Measurements from ENCODE around the gene SOD1.

SOD1 gene

DNA sequence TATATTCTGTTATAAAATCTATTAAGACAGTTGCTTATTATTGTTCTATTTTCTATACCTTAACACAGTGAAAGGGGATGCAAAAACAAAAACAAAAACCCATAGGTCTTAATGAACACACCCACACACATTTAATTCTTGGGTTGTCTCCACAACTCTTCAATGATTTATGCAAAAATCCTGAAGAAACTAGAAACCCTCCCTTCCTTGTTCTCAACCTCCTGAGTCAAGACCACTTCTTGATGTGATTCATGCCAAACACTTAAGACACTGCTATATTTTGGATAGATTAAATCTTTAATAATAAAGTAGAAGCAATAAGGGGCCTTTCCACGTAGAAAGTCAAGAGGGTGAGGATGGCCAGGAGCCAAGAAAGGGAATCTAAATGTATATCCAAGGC, 49.0 kb downstream of the SOD1 start:
- DNase-seq = peak in 1 of 3 donors; percentile 10
- H3K4me3 ChIP-seq (ENCODE audit: control insufficient read depth in 1 of 7, extremely low read depth in 1 of 7, insufficient read depth in 4 of 7, low read depth in 2 of 7, low read length in 6 of 7) = no peak overlapping the region
- H3K9me3 ChIP-seq (ENCODE audit: control extremely low read depth in 1 of 5, control insufficient read depth in 4 of 5, insufficient read depth in 2 of 5, low read depth in 1 of 5, low read length in 4 of 5) = no peaks in the 10 kb centered on the region
- ChIA-PET POLR2A (no interaction called here), CTCF (no interaction called here)
- peaks cover 0 to 12% (median 6%) of the 10 kb centered on the region in 4 experiments for H3K36me3 ChIP-seq (ENCODE audit: control insufficient read depth in 4 of 4, insufficient read depth in 4 of 4, low read length in 3 of 4)
- H3K4me1 ChIP-seq (ENCODE audit: control extremely low read depth in 1 of 4, control insufficient read depth in 4 of 4, insufficient read depth in 4 of 4, low read length in 3 of 4) = peaks cover 0 to 2% (median under 1%) of the 10 kb centered on the region in 4 experiments
- no peak overlapping the region for H3K27ac ChIP-seq (ENCODE audit: insufficient read depth in 1 of 2, low read depth in 1 of 2, low read length in 2 of 2, poor library complexity in 1 of 2, severe bottlenecking in 2 of 2)
- no CpG with 5 or more reads among the region's 1 CpG for whole genome bisulfite sequencing (ENCODE audit: insufficient coverage)
- H3K27me3 ChIP-seq (replicated peaks in 2 of 5; ENCODE audit: control insufficient read depth in 4 of 5, insufficient read depth in 5 of 5, low read length in 4 of 5) = no peaks in the 10 kb centered on the region

DNA sequence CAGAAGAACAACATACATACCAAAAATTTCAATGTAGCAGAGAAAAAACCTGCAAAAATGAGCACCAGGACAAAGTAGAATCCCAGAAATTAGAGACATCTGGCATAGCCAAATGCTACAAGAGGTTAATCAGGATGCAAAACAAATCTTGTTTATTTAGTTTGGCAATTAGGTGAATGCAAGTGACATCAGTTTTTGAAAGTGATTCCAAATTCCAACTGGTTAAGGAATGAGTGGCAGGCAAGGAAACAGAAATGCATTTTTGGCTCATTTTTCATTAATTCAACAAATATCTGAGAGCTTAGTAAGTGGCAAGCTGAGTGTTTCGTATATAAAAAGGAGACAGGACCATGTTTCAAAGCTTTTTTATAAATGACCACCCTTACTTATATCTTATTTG, 51.1 kb downstream of the SOD1 start:
- no CpG with 5 or more reads among the region's 1 CpG for WGBS (ENCODE audit: insufficient coverage)
- Histone ChIP-seq H3K4me1 (ENCODE audit: control extremely low read depth in 1 of 4, control insufficient read depth in 4 of 4, insufficient read depth in 4 of 4, low read length in 3 of 4) (peaks cover 0 to 2% (median under 1%) of the 10 kb centered on the region in 4 experiments), H3K36me3 (ENCODE audit: control insufficient read depth in 4 of 4, insufficient read depth in 4 of 4, low read length in 3 of 4) (peaks cover 0 to 4% (median 2%) of the 10 kb centered on the region in 4 experiments), H3K9me3 (ENCODE audit: control extremely low read depth in 1 of 5, control insufficient read depth in 4 of 5, insufficient read depth in 2 of 5, low read depth in 1 of 5, low read length in 4 of 5) (no peaks in the 10 kb centered on the region), H3K27ac (ENCODE audit: insufficient read depth in 1 of 2, low read depth in 1 of 2, low read length in 2 of 2, poor library complexity in 1 of 2, severe bottlenecking in 2 of 2) (no peak overlapping the region), H3K27me3 (replicated peaks in 2 of 5; ENCODE audit: control insufficient read depth in 4 of 5, insufficient read depth in 5 of 5, low read length in 4 of 5) (no peaks in the 10 kb centered on the region), H3K4me3 (ENCODE audit: control insufficient read depth in 1 of 7, extremely low read depth in 1 of 7, insufficient read depth in 4 of 7, low read depth in 2 of 7, low read length in 6 of 7) (no peak overlapping the region)
- ChIA-PET CTCF (no interaction called here), POLR2A (no interaction called here)
- no peak for DNase-seq

DNA sequence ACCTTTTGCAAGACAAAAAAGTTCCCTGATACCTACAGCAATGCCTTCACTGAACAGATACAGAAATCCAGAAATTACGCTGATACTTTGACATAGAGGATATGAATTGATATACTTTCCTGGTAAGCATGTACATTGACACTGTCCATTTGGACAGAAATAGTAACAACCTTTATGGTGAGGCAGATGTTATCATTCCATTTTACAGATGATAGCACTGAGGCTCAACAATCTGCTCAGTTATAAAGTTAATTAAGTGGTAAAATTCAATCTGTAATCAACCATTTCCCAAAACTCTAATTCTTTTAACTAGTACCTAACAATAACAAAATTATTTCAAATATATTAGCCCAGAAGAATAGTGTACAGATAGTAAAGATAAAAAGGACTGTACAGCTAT, 51.8 kb downstream of the SOD1 start:
- DNase-seq = no peak
- POLR2A ChIA-PET = no interaction called here
- Histone ChIP-seq H3K4me3 (ENCODE audit: control insufficient read depth in 1 of 7, extremely low read depth in 1 of 7, insufficient read depth in 4 of 7, low read depth in 2 of 7, low read length in 6 of 7) (no peak overlapping the region), H3K27me3 (replicated peaks in 2 of 5; ENCODE audit: control insufficient read depth in 4 of 5, insufficient read depth in 5 of 5, low read length in 4 of 5) (no peaks in the 10 kb centered on the region), H3K4me1 (ENCODE audit: control extremely low read depth in 1 of 4, control insufficient read depth in 4 of 4, insufficient read depth in 4 of 4, low read length in 3 of 4) (peaks cover 0 to 3% (median 1%) of the 10 kb centered on the region in 4 experiments), H3K9me3 (ENCODE audit: control extremely low read depth in 1 of 5, control insufficient read depth in 4 of 5, insufficient read depth in 2 of 5, low read depth in 1 of 5, low read length in 4 of 5) (no peaks in the 10 kb centered on the region), H3K36me3 (ENCODE audit: control insufficient read depth in 4 of 4, insufficient read depth in 4 of 4, low read length in 3 of 4) (no peaks in the 10 kb centered on the region), H3K27ac (ENCODE audit: insufficient read depth in 1 of 2, low read depth in 1 of 2, low read length in 2 of 2, poor library complexity in 1 of 2, severe bottlenecking in 2 of 2) (no peak overlapping the region)
- 100% methylated on average over 1 of the region's 1 CpG for WGBS (ENCODE audit: insufficient coverage)
- CTCF ChIA-PET = no interaction called here

GRCh38 chr21:31711745-31712285, 52.3 kb downstream of the SOD1 start:
- H3K9me3 ChIP-seq (ENCODE audit: control extremely low read depth in 1 of 5, control insufficient read depth in 4 of 5, insufficient read depth in 2 of 5, low read depth in 1 of 5, low read length in 4 of 5) = no peaks in the 10 kb centered on the region
- CTCF ChIA-PET = interaction anchor here (0.6 kb wide), 1 partner anchor 380 kb away, joined by 4 read pairs; no protein-coding TSS in a partner anchor
- DNase-seq = no peak
- H3K27ac ChIP-seq (ENCODE audit: insufficient read depth in 1 of 2, low read depth in 1 of 2, low read length in 2 of 2, poor library complexity in 1 of 2, severe bottlenecking in 2 of 2) = no peak overlapping the region
- H3K4me3 ChIP-seq (ENCODE audit: control insufficient read depth in 1 of 7, extremely low read depth in 1 of 7, insufficient read depth in 4 of 7, low read depth in 2 of 7, low read length in 6 of 7) = no peak overlapping the region
- WGBS (ENCODE audit: insufficient coverage) = 100% methylated on average over 1 of the region's 1 CpG
- H3K36me3 ChIP-seq (ENCODE audit: control insufficient read depth in 4 of 4, insufficient read depth in 4 of 4, low read length in 3 of 4) = no peaks in the 10 kb centered on the region
- no peaks in the 10 kb centered on the region for H3K27me3 ChIP-seq (replicated peaks in 2 of 5; ENCODE audit: control insufficient read depth in 4 of 5, insufficient read depth in 5 of 5, low read length in 4 of 5)
- H3K4me1 ChIP-seq (ENCODE audit: control extremely low read depth in 1 of 4, control insufficient read depth in 4 of 4, insufficient read depth in 4 of 4, low read length in 3 of 4) = peaks cover 0 to 7% (median 3%) of the 10 kb centered on the region in 4 experiments
- POLR2A ChIA-PET = no interaction called here

- no CpG with 5 or more reads among the region's 3 CpGs for WGBS (ENCODE audit: insufficient coverage)
- no peaks in the 10 kb centered on the region for H3K27me3 ChIP-seq (replicated peaks in 2 of 5; ENCODE audit: control insufficient read depth in 4 of 5, insufficient read depth in 5 of 5, low read length in 4 of 5)
- DNase-seq = no peak
- H3K9me3 ChIP-seq (ENCODE audit: control extremely low read depth in 1 of 5, control insufficient read depth in 4 of 5, insufficient read depth in 2 of 5, low read depth in 1 of 5, low read length in 4 of 5) = no peaks in the 10 kb centered on the region
- POLR2A ChIA-PET = no interaction called here
- no peak overlapping the region for H3K4me3 ChIP-seq (ENCODE audit: control insufficient read depth in 1 of 7, extremely low read depth in 1 of 7, insufficient read depth in 4 of 7, low read depth in 2 of 7, low read length in 6 of 7)
- H3K4me1 ChIP-seq (ENCODE audit: control extremely low read depth in 1 of 4, control insufficient read depth in 4 of 4, insufficient read depth in 4 of 4, low read length in 3 of 4) = peaks cover 0 to 7% (median 3%) of the 10 kb centered on the region in 4 experiments
- no peak overlapping the region for H3K27ac ChIP-seq (ENCODE audit: insufficient read depth in 1 of 2, low read depth in 1 of 2, low read length in 2 of 2, poor library complexity in 1 of 2, severe bottlenecking in 2 of 2)
- H3K36me3 ChIP-seq (ENCODE audit: control insufficient read depth in 4 of 4, insufficient read depth in 4 of 4, low read length in 3 of 4) = no peaks in the 10 kb centered on the region
- CTCF ChIA-PET = no interaction called here
These were observed 53.6 kb downstream of the SOD1 start for GRCh38 chr21:31713115-31713514.

DNA sequence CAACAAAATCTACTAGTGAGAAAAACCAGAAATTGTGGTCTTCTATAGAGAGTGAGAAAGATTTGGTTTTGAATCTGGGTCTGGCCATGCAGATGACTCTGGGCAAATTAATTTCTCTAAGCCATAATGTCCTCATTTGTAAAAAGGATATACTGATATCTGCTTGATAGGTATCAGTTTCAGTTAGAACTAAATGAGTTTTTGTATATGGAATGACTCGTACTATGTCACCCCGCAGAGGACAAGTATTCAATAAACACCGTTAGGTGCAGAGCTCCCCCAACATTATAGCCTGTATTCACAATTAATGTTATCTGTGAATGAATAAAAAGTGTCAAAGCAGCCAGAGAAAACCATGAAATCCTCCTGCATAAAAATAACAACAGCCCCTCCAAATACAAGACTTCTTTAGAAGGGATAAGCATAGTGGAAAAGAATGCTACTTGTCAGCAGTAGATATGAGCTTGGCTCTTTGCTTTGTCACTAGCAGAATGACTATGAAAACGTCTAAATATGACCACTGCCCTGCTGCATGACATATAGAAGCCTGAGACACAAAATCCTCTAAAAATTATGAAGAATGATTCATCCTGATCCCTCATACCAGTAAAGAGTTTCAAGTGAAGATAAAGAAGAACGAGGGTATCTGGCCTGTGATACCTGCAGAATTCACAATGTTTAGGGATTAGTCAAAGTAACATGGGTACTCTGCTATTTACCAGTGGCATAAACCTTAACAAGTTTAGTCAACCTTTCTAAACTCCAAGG, 54.7 kb downstream of the SOD1 start:
- Histone ChIP-seq H3K27me3 (replicated peaks in 2 of 5; ENCODE audit: control insufficient read depth in 4 of 5, insufficient read depth in 5 of 5, low read length in 4 of 5) (no peaks in the 10 kb centered on the region), H3K36me3 (ENCODE audit: control insufficient read depth in 4 of 4, insufficient read depth in 4 of 4, low read length in 3 of 4) (no peaks in the 10 kb centered on the region), H3K4me3 (ENCODE audit: control insufficient read depth in 1 of 7, extremely low read depth in 1 of 7, insufficient read depth in 4 of 7, low read depth in 2 of 7, low read length in 6 of 7) (no peak overlapping the region), H3K9me3 (ENCODE audit: control extremely low read depth in 1 of 5, control insufficient read depth in 4 of 5, insufficient read depth in 2 of 5, low read depth in 1 of 5, low read length in 4 of 5) (no peaks in the 10 kb centered on the region), H3K4me1 (ENCODE audit: control extremely low read depth in 1 of 4, control insufficient read depth in 4 of 4, insufficient read depth in 4 of 4, low read length in 3 of 4) (peaks cover 0 to 7% (median 3%) of the 10 kb centered on the region in 4 experiments), H3K27ac (ENCODE audit: insufficient read depth in 1 of 2, low read depth in 1 of 2, low read length in 2 of 2, poor library complexity in 1 of 2, severe bottlenecking in 2 of 2) (peak overlapping the region in 1 of 2 experiments; percentile 4)
- WGBS (ENCODE audit: insufficient coverage) = 100% methylated on average over 1 of the region's 5 CpGs
- POLR2A ChIA-PET = interaction anchor here (0.6 kb wide), 1 partner anchor 26 kb away, joined by 3 read pairs; no protein-coding TSS in a partner anchor
- DNase-seq = peak in 1 of 3 donors; percentile 26
- CTCF ChIA-PET = no interaction called here

- Histone ChIP-seq H3K9me3 (ENCODE audit: control extremely low read depth in 1 of 5, control insufficient read depth in 4 of 5, insufficient read depth in 2 of 5, low read depth in 1 of 5, low read length in 4 of 5) (no peaks in the 10 kb centered on the region), H3K4me1 (ENCODE audit: control extremely low read depth in 1 of 4, control insufficient read depth in 4 of 4, insufficient read depth in 4 of 4, low read length in 3 of 4) (peaks cover 0 to 5% (median 2%) of the 10 kb centered on the region in 4 experiments), H3K36me3 (ENCODE audit: control insufficient read depth in 4 of 4, insufficient read depth in 4 of 4, low read length in 3 of 4) (no peaks in the 10 kb centered on the region), H3K4me3 (ENCODE audit: control insufficient read depth in 1 of 7, extremely low read depth in 1 of 7, insufficient read depth in 4 of 7, low read depth in 2 of 7, low read length in 6 of 7) (no peak overlapping the region), H3K27ac (ENCODE audit: insufficient read depth in 1 of 2, low read depth in 1 of 2, low read length in 2 of 2, poor library complexity in 1 of 2, severe bottlenecking in 2 of 2) (peak overlapping the region in 1 of 2 experiments; percentile 4), H3K27me3 (replicated peaks in 2 of 5; ENCODE audit: control insufficient read depth in 4 of 5, insufficient read depth in 5 of 5, low read length in 4 of 5) (no peaks in the 10 kb centered on the region)
- 100% methylated on average over 2 of the region's 5 CpGs for WGBS (ENCODE audit: insufficient coverage)
- no peak for DNase-seq
- ChIA-PET CTCF (no interaction called here), POLR2A (no interaction called here)
These were observed 55.4 kb downstream of the SOD1 start for GRCh38 chr21:31714741-31715365.

Data from common myeloid progenitor, CD34-positive (primary cell).